ENCODE results near the gene RBM39. TPM values are rescaled to one million over a fixed set of nuclear protein-coding genes. Genes with fewer than 3 reads are reported as not detected.
"Not testable (repeated sequence)": the region's sequence is repeated elsewhere in the genome, so short reads cannot be mapped to it uniquely, and the experiment has no call there.

RBM39 gene
- total and polyA plus RNA-seq, 8 donors, result 98.7 to 426 (median 134) TPM

DNA sequence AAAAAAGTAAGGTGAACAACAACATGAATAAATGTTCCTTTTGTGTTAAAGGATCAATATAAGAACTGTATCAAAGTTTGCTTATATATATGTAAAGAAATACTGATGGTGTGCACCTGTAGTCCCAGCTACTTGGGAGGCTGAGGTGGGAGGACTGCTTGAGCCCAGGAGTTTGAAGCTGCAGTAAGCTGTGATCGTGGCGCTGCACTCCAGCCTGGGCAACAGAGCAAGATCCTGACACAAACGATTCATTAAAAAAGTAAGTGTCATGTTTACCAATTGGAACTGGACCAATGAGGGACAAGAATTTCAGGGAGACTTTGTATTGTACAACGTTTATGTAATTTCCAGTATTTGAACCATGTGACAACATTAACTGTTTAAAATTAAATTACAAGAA is 24.8 kb upstream of the RBM39 start:
- Histone ChIP-seq H3K9me3 (no peaks in the 10 kb centered on the region), H3K36me3 (no peaks in the 10 kb centered on the region), H3K4me1 (peaks cover 0 to 17% (median 11%) of the 10 kb centered on the region in 3 donors), H3K27me3 (no peaks in the 10 kb centered on the region), H3K27ac (no peak overlapping the region), H3K4me3 (no peak overlapping the region)
- FAIRE-seq, result no peak
- ATAC-seq, result no peak
- no peak for TF ChIP-seq CTCF (IDR thresholded peaks at IDR 0.05)
- no peak for DNase-seq
- WGBS, 2 donors, result 52 to 64% methylated on average over 4 of the region's 4 CpGs
- intact Hi-C loops (cut with DNase I), result no loop called here

DNA sequence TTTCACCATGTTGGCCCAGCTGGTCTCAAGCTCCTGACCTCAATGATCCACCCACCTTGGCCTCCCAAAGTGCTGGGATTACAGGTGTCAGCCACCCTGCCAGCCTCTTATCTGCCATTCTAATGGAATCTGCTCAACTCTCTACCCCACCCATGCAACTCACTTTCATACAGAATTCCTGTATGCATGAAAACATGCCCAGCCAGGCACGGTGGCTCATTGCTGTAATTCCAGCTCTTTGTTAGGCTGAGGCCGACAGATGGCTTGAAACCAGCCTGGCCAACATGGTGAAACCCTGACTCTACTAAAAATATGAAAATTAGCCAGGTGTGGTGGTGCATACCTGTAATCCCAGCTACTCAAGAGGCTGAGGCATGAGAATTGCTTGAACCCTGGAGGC is 22.9 kb upstream of the RBM39 start:
- peaks cover 0 to 14% (median 11%) of the 10 kb centered on the region in 3 donors for H3K4me1 ChIP-seq
- ATAC-seq; H3K9me3 ChIP-seq; intact Hi-C loops (cut with DNase I); H3K27ac ChIP-seq; H3K27me3 ChIP-seq; H3K36me3 ChIP-seq; H3K4me3 ChIP-seq; FAIRE-seq: not testable (repeated sequence)
- DNase-seq, result peak in 1 of 6 donors; percentile 2
- WGBS, 2 donors, result 89% methylated on average over 2 of the region's 2 CpGs

GRCh38 chr20:35762461-35762860 is 20.4 kb upstream of the RBM39 start:
- Histone ChIP-seq H3K4me1 (no peaks in the 10 kb centered on the region), H3K27ac (no peak overlapping the region), H3K36me3 (no peaks in the 10 kb centered on the region), H3K9me3 (no peaks in the 10 kb centered on the region), H3K27me3 (no peaks in the 10 kb centered on the region), H3K4me3 (no peak overlapping the region)
- no peak for TF ChIP-seq CTCF (IDR thresholded peaks at IDR 0.05)
- ATAC-seq, result no peak
- FAIRE-seq, result no peak
- WGBS, 2 donors, result 85 to 88% methylated on average over 3 of the region's 3 CpGs
- intact Hi-C loops (cut with DNase I), result no loop called here
- no peak for DNase-seq

DNA sequence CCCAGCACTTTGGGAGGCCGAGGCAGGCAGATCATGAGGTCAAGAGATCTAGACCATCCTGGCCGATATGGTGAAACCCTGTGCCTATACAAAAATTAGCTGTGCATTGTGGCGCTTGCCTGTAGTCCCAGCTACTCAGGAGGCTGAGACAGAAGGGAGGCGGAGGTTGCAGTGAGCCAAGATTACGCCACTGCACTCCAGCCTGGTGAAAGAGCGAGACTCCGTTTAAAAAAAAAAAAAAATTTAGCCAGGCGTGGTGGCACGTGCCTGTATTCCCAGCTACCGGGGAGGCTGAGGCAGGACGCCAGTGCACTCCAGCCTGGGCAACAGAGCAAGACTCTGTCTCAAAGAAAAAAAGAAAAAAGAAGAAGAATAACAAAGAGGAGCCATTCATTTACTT is 19.5 kb upstream of the RBM39 start:
- ATAC-seq; H3K27ac ChIP-seq; FAIRE-seq; H3K36me3 ChIP-seq; H3K27me3 ChIP-seq; intact Hi-C loops (cut with DNase I); H3K4me1 ChIP-seq; H3K4me3 ChIP-seq; H3K9me3 ChIP-seq: not testable (repeated sequence)
- DNase-seq, result peak in 1 of 6 donors; percentile 3
- WGBS, 2 donors, result 88 to 92% methylated on average over 11 of the region's 11 CpGs

DNA sequence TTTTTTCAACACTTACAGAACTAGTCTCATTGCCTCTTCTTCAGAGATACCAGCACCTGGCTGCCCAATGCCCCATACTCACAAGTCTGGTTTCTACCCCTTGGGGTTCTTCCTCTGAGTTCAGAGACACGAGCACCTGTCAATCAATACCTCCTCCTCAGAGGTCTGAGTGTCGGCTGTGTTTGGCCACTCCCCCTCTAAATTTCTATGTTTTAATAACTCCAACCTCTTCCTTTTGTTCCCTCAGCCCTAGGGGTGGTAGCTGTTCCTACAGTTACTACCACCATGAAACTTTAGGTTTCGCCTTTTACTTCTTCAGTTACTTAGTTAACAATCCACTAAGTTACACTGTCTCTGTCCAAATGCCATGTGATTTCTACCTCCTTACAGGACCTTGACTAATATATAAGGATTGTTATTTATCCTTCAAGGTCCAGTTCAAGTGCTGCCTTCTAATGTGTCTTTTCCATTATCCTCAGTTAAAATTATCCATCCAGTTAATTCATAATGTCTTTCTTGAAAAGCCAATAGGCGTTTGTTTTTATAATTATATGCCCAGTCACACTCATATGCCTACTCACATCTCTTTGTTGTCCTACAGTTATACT is 15.1 kb upstream of the RBM39 start:
- no peak for DNase-seq
- intact Hi-C loops (cut with DNase I), result no loop called here
- Histone ChIP-seq H3K27ac (no peak overlapping the region), H3K36me3 (no peaks in the 10 kb centered on the region), H3K27me3 (no peaks in the 10 kb centered on the region), H3K4me1 (no peaks in the 10 kb centered on the region), H3K4me3 (no peak overlapping the region), H3K9me3 (no peaks in the 10 kb centered on the region)
- ATAC-seq, result no peak
- TF ChIP-seq CTCF (IDR thresholded peaks at IDR 0.05), result no peak
- FAIRE-seq, result no peak
- 69 to 70% methylated on average over 4 of the region's 4 CpGs for WGBS, 2 donors

- intact Hi-C loops (cut with DNase I), result no loop called here
- no peak for TF ChIP-seq CTCF (IDR thresholded peaks at IDR 0.05)
- Histone ChIP-seq H3K27me3 (no peaks in the 10 kb centered on the region), H3K9me3 (no peaks in the 10 kb centered on the region), H3K4me1 (no peaks in the 10 kb centered on the region), H3K27ac (no peak overlapping the region), H3K36me3 (no peaks in the 10 kb centered on the region), H3K4me3 (no peak overlapping the region)
- FAIRE-seq, result no peak
- ATAC-seq, result no peak
- DNase-seq, result no peak
- 91 to 99% methylated on average over 4 of the region's 4 CpGs for WGBS, 2 donors
These were observed 14.3 kb upstream of the RBM39 start for GRCh38 chr20:35756404-35756803.
